B cell (primary cell): Measurements from ENCODE around the gene B4GALNT1. TPM values are rescaled to one million over a fixed set of nuclear protein-coding genes. Genes with fewer than 3 reads are reported as not detected.

Source experiments
- ATAC-seq: fragments of 200-7000 bp; cut with Tn5 transposase; one replicate; pipeline ENCODE4 v1.10.0; 2021; ENCODE audit warnings: low read depth, mild to moderate bottlenecking, moderate number of reproducible peaks, moderate library complexity
- CTCF ChIA-PET: fragments of 350-600 bp; sonication (Branson Sonifier 250); formaldehyde crosslinking; loops from one replicate; lab custom pipeline; 2021; ENCODE audit warnings: antibody characterized with exemption, inconsistent platforms; lab: Charles Lee
- POLR2A ChIA-PET: fragments of 350-600 bp; sonication (Branson Sonifier 250); formaldehyde crosslinking; loops from one replicate; lab custom pipeline; 2021; ENCODE audit warnings: antibody characterized with exemption; lab: Charles Lee
- DNase-seq: peaks from one replicate; pipeline ENCODE4 v3.0.0; 2013
- H2AFZ ChIP-seq: 2 replicates; pipeline ENCODE4 v1.6.1; 2012; ENCODE audit warnings: mild to moderate bottlenecking, low read depth, low read length; ENCODE audit not compliant: insufficient read depth, poor library complexity, severe bottlenecking
- H3K27ac ChIP-seq, 2 donors: 1 replicate in 1 of 2; 2 replicates in 1 of 2; pipeline ENCODE4 v1.5.1; 2012 to 2013; ENCODE audit warnings: low read length in 2 of 2, mild to moderate bottlenecking in 2 of 2, moderate library complexity in 1 of 2
- H3K27me3 ChIP-seq, 4 experiments: fragments of 200-600 bp in 1 of 4; sonication (generic) in 1 of 4; replicated peaks in 1 of 4; 1 replicate in 2 of 4; 2 replicates in 2 of 4; pipeline versions ENCODE4 v1.6.1 to v1.7.0; 2013 to 2016; ENCODE audit warnings: low read length in 3 of 4, mild to moderate bottlenecking in 2 of 4, mixed read lengths in 1 of 4, moderate library complexity in 1 of 4; ENCODE audit not compliant: insufficient read depth in 4 of 4, control insufficient read depth in 3 of 4; ENCODE audit errors: control extremely low read depth in 1 of 4
- H3K36me3 ChIP-seq, 2 experiments: replicated peaks in 1 of 2; 1 replicate in 1 of 2; 2 replicates in 1 of 2; pipeline versions ENCODE4 v1.6.1 to v1.7.1; 2013; ENCODE audit warnings: low read length in 1 of 2; ENCODE audit not compliant: insufficient read depth in 2 of 2, control insufficient read depth in 1 of 2; ENCODE audit errors: control extremely low read depth in 1 of 2, extremely low read depth in 1 of 2
- H3K4me1 ChIP-seq, 2 donors: fragments of 200-600 bp in 1 of 2; sonication (generic) in 1 of 2; 1 replicate in 1 of 2; 2 replicates in 1 of 2; pipeline versions ENCODE4 v1.5.1 to v1.6.1; 2013 to 2017; ENCODE audit warnings: low read length in 2 of 2; ENCODE audit not compliant: control insufficient read depth in 2 of 2, insufficient read depth in 2 of 2
- H3K4me2 ChIP-seq: replicated peaks from 2 replicates; pipeline ENCODE3; 2012; ENCODE audit warnings: mild to moderate bottlenecking, low read depth, low read length; ENCODE audit not compliant: poor library complexity, severe bottlenecking
- H3K4me3 ChIP-seq, 5 experiments: fragments of 200-600 bp in 1 of 5; sonication (generic) in 1 of 5; 1 replicate in 3 of 5; 2 replicates in 2 of 5; pipeline versions ENCODE4 v1.5.1 to v1.7.0; 2011 to 2016; ENCODE audit warnings: low read length in 4 of 5, mild to moderate bottlenecking in 4 of 5, low read depth in 2 of 5, control low read depth in 1 of 5, moderate library complexity in 1 of 5; ENCODE audit not compliant: insufficient read depth in 1 of 5; ENCODE audit errors: control extremely low read depth in 1 of 5, extremely low read depth in 1 of 5
- H3K79me2 ChIP-seq: fragments of 200-600 bp; sonication (generic); one replicate; pipeline ENCODE4 v1.6.0; 2016; ENCODE audit warnings: low read length; ENCODE audit not compliant: control insufficient read depth, insufficient read depth
- H3K9ac ChIP-seq: fragments of 200-600 bp; sonication (generic); 2 replicates; pipeline ENCODE4 v1.6.1; 2017; ENCODE audit warnings: mild to moderate bottlenecking, low read length, moderate library complexity
- H3K9me3 ChIP-seq, 3 donors: one replicate each; pipeline versions ENCODE4 v1.6.1 to v1.7.1; 2013; ENCODE audit warnings: low read length in 2 of 3; ENCODE audit not compliant: control insufficient read depth in 2 of 3, insufficient read depth in 1 of 3; ENCODE audit errors: control extremely low read depth in 1 of 3
- H4K20me1 ChIP-seq: 2 replicates; pipeline ENCODE4 v1.6.0; 2012; ENCODE audit warnings: mild to moderate bottlenecking, low read length; ENCODE audit not compliant: insufficient read depth, control insufficient read depth, poor library complexity, severe bottlenecking
- H3K27ac Mint-ChIP-seq: one replicate; pipeline ENCODE4 v1.8.0; 2021; ENCODE audit warnings: mixed read lengths
- H3K27me3 Mint-ChIP-seq: one replicate; pipeline ENCODE4 v1.8.0; 2021; ENCODE audit warnings: mixed read lengths
- H3K4me1 Mint-ChIP-seq: one replicate; pipeline ENCODE4 v1.8.0; 2021; ENCODE audit warnings: mixed read lengths
- H3K4me3 Mint-ChIP-seq: one replicate; pipeline ENCODE4 v1.8.0; 2021; ENCODE audit warnings: mixed read lengths
- H3K9me3 Mint-ChIP-seq: one replicate; pipeline ENCODE4 v1.8.0; 2022; ENCODE audit warnings: mixed read lengths; ENCODE audit not compliant: insufficient read depth
- CTCF ChIP-seq: fragments of 200-600 bp; IDR thresholded peaks from one replicate; pipeline ENCODE4 v1.8.0; 2022; ENCODE audit warnings: antibody characterized with exemption, mild to moderate bottlenecking
- EZH2 ChIP-seq: IDR thresholded peaks from 2 replicates; pipeline ENCODE4 v1.6.1; 2012; ENCODE audit warnings: borderline replicate concordance, low read depth, mild to moderate bottlenecking, moderate library complexity, low read length; ENCODE audit not compliant: insufficient read depth, poor library complexity, severe bottlenecking
- WGBS: methylation state at CpG from one replicate; pipeline ENCODE4 v1.1.5; 2013; ENCODE audit warnings: missing lambda C conversion rate; ENCODE audit not compliant: insufficient coverage; 5-methylcytosine and 5-hydroxymethylcytosine counted together
- intact Hi-C: fragments of 100-400 bp; cut with micrococcal nuclease; formaldehyde crosslinking; loops from one replicate; pipeline ENCODE4 v1.10.0; 2022
- polyA plus RNA-seq: library from polyadenylated mRNA; depleted of rRNA; stranded (reverse); fragments of >200 nt; gene quantifications from 2 replicates; pipeline ENCODE4 v1.2.3, GENCODE V29; 2012
- total RNA-seq, 2 donors: library from RNA; stranded (reverse); fragments of 120-200 nt in 1 of 2; gene quantifications; 1 replicate in 1 of 2; 2 replicates in 1 of 2; pipeline versions ENCODE4 v1.2.3 to v1.2.4, GENCODE V29; 2013 to 2022

Gene B4GALNT1
- total and polyA plus RNA-seq, 2 donors (not counting 1 experiment from before 2014, with no cell fraction given): 0.04 to 0.22 TPM

- Histone ChIP-seq H3K27ac (no peak overlapping the region), H3K27me3 (peaks cover 0 to 97% (median 70%) of the 10 kb centered on the region in 4 experiments), H3K4me2 (peak overlapping the region; percentile 74), H4K20me1 (no peaks in the 10 kb centered on the region), H2AFZ (no peak overlapping the region), H3K9me3 (peaks cover 0 to 8% (median 0%) of the 10 kb centered on the region in 3 donors), H3K9ac (no peak overlapping the region), H3K79me2 (no peaks in the 10 kb centered on the region), H3K36me3 (no peaks in the 10 kb centered on the region), H3K4me1 (peaks cover 26 to 39% of the 10 kb centered on the region in 2 donors), H3K4me3 (no peak overlapping the region)
- Mint-ChIP-seq H3K4me3 (peak overlapping the region; percentile 57), H3K27ac (no peak overlapping the region), H3K9me3 (no peaks in the 10 kb centered on the region), H3K4me1 (peaks cover 25% of the 10 kb centered on the region), H3K27me3 (peaks cover 80% of the 10 kb centered on the region)
- ATAC-seq (no peak), DNase-seq (peak; percentile 12)
- 52% methylated on average over 15 of the region's 29 CpGs for WGBS
- TF ChIP-seq CTCF: no peak
- TF ChIP-seq EZH2: no peak
- intact Hi-C loops: no loop called here
- ChIA-PET CTCF (interaction anchor here (0.8 to 2.3 kb wide), 3 partner anchors 9 to 44 kb away, joined by 3 to 12 read pairs (median 3); no protein-coding TSS in a partner anchor), POLR2A (no interaction called here)
Measured at GRCh38 chr12:57628280-57629191, 4.5 kb downstream of the B4GALNT1 start.
